Fibroblast of skin of left quadriceps (primary cell): Measurements from ENCODE around the gene GUCY2D.

Experiments
- DNase-seq, 2 experiments: peaks; one replicate each; pipeline ENCODE4 v3.0.0-alpha.2; 2013; ENCODE audit warnings: low read depth in 2 of 2

Gene GUCY2D

DNA sequence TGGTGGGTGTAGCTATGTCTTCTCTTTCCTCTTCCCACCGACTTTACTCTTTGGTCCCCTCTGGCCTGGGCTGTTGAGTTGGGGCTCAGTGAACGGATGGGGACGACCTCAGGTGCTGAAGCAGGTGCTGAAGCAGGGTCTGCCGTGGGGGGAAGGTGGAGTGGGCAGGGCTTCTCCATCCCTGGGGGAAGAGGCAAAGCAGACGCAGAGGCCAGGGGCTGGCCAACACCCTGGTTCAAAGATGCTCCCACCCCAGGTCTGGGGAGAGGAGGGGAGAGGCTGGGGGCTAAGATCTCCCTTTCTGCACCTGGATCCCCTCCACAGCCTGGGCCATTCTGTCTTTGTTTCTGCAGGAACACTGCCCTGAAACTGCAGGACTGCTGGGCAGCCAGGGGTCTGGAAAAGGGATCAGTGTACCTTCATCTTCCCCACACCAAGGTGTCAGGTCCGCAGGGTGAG lies 62.2 kb downstream of the GUCY2D start:
- no peak for DNase-seq

DNA sequence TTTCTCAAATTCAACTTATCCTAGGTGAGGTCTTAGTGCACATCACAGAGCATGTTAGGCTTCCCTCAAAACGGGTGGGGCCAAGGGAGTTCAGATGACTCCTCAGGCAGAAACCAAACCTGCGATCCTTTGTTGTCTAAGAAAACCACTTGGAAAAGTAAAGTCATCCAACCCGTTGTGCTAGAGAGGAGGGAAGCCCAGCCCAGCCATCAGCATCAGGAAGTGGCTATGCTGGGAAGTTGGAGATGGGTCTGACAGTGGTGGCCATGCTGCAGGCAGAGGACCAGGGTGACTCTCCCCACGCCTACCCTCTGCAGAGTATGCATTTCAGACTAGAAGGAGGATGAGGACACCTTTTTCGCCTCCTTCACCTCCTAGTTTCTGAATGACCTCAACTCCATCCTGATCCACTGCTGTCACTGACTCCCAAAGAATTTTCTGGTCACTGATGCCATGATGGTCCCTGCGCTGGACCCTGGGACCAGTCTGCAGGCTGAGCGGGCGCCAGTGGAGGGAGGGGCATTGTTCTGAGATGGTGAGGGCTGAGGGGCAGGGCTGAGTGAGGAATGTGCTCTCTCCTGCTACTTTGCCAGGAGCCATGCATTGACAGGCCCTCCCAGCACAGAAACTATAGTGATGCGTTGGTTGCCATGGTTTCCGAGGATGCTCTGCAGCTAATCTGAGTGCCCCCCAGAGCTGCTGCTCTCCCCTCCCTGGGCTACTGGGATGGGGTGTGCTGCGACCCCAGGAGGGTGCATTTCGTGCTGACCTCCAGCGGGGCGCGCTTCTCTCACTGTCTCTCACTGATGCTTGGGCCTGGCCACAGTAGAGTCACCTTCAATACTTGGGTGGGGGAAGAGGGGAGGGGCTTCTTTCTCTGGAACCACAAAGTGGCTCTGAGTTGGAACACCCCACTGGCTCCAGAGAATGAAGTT lies 64.7 kb downstream of the GUCY2D start:
- no peak for DNase-seq

DNA sequence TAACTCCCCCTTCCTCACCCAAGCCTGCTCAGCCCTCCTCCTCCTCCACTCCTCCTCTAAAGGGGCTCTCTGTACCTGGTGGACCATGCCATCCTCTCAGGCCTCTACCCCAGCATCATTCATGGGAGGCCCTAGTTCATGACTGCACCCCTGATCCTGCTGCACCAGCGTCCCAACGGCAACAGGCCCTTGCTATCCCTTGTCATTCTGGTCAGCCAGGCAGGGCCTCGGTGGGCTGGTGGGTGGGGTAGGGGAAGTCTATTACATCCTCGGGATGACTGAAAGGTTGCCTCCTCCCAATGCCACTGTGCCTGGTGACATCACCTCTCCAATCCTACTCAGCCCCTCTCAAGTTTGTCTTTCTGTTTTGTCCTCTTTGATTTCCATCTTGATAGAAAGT lies 65.4 kb downstream of the GUCY2D start:
- no peak for DNase-seq

DNA sequence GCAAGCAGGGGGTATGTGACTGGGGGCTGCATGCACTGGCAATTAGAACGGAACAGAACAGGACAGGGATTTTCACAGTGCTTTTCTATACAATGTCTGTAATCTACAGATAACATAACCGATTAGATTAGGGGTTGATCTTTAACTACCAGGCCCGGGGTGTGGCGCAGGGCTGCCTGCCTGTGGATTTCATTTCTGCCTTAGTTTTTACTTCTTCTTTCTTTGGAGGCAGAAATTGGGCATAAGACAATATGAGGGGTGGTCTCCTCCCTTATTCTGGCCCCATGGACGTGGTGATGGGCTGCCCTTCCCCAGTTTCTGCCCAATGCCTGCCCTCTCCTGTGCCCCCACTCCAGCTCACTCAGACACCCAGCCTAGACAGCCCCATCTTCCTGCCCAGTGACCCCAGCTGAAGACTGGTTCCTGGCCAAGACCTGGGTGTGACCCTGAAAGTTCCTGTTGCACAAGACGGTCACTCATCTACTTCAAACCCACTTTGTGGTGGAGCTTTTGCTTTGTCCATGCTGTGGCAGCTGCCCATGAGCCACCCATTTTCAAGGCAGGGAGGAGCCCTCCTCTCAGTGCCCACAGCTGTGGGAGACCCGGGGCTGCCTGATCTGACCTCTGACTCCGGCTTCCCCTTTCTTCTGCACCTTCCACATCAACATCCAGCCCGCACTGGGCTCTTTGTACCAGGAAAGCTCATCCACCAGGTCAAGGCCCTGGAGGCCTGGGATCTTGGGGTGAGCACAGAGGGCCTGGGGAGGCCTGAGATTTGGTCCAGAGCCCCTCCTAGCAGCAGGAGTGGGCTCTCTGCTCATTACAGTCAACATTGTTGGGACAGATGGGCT lies 66.5 kb downstream of the GUCY2D start:
- no peak for DNase-seq

DNA sequence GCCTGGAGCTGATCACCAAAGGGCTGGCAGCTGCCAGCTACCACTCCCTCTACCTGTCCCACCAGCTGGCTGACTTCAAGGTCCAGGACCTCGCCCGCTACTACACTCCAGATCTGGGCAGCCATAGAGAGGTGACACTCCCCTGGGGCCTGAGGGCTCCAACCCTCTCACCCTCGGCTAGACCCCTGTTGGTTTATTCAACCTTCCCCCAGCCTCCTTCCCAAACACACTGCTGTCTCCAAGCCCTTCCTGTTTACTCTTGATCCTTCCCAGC lies 67.1 kb downstream of the GUCY2D start:
- no peak for DNase-seq
